ENCODE data around the gene MRFAP1L1.

MRFAP1L1 gene

GRCh38 chr4:6686104-6686787, 23.4 kb downstream of the MRFAP1L1 start:
- Histone ChIP-seq H3K9me2 (ENCODE audit: low read depth, low read length) (no peaks in the 10 kb centered on the region), H3K9ac (ENCODE audit: low read length) (no peak overlapping the region), H2AFZ (ENCODE audit: low read length) (no peak overlapping the region), H3F3A (ENCODE audit: insufficient read depth, low read length) (no peaks in the 10 kb centered on the region), H4K20me1 (ENCODE audit: insufficient read depth, low read length) (no peaks in the 10 kb centered on the region), H3K27me3 (ENCODE audit: insufficient read depth, low read length) (no peaks in the 10 kb centered on the region), H3K4me1 (ENCODE audit: insufficient read depth, low read length, severe bottlenecking) (no peaks in the 10 kb centered on the region), H3K79me2 (ENCODE audit: insufficient read depth, low read length) (no peaks in the 10 kb centered on the region), H3K4me2 (ENCODE audit: low read length) (no peak overlapping the region), H3K4me3 (ENCODE audit: low read depth, low read length, poor library complexity, severe bottlenecking) (no peak overlapping the region), H3K36me3 (ENCODE audit: insufficient read depth, low read length) (no peaks in the 10 kb centered on the region), H3K27ac (ENCODE audit: low read depth, low read length, poor library complexity, severe bottlenecking) (no peak overlapping the region), H3K9me3 (ENCODE audit: low read length) (no peaks in the 10 kb centered on the region)
- TF ChIP-seq EZH2 (IDR thresholded peaks at IDR 0.05; ENCODE audit: borderline replicate concordance, low read length) (no peak), CTCF (IDR thresholded peaks at IDR 0.05; ENCODE audit: low read length) (no peak)

GRCh38 chr4:6684656-6685055, 25.0 kb downstream of the MRFAP1L1 start:
- Histone ChIP-seq H2AFZ (ENCODE audit: low read length) (no peak overlapping the region), H3K79me2 (ENCODE audit: insufficient read depth, low read length) (no peaks in the 10 kb centered on the region), H3K36me3 (ENCODE audit: insufficient read depth, low read length) (no peaks in the 10 kb centered on the region; the same call in 1 of the 2 replicates), H3F3A (ENCODE audit: insufficient read depth, low read length) (no peaks in the 10 kb centered on the region), H4K20me1 (ENCODE audit: insufficient read depth, low read length) (no peaks in the 10 kb centered on the region), H3K27ac (ENCODE audit: low read depth, low read length, poor library complexity, severe bottlenecking) (no peak overlapping the region), H3K4me1 (ENCODE audit: insufficient read depth, low read length, severe bottlenecking) (no peaks in the 10 kb centered on the region), H3K4me2 (ENCODE audit: low read length) (no peak overlapping the region), H3K4me3 (ENCODE audit: low read depth, low read length, poor library complexity, severe bottlenecking) (no peak overlapping the region), H3K9me3 (ENCODE audit: low read length) (no peaks in the 10 kb centered on the region), H3K9me2 (ENCODE audit: low read depth, low read length) (no peaks in the 10 kb centered on the region), H3K27me3 (ENCODE audit: insufficient read depth, low read length) (no peaks in the 10 kb centered on the region), H3K9ac (ENCODE audit: low read length) (no peak overlapping the region)
- TF ChIP-seq EZH2 (IDR thresholded peaks at IDR 0.05; ENCODE audit: borderline replicate concordance, low read length) (no peak), CTCF (IDR thresholded peaks at IDR 0.05; ENCODE audit: low read length) (no peak)

- Histone ChIP-seq H3K9me3 (ENCODE audit: low read length) (no peaks in the 10 kb centered on the region), H2AFZ (ENCODE audit: low read length) (no peak overlapping the region), H3K4me1 (ENCODE audit: insufficient read depth, low read length, severe bottlenecking) (no peaks in the 10 kb centered on the region), H3K36me3 (ENCODE audit: insufficient read depth, low read length) (no peaks in the 10 kb centered on the region; the same call in 1 of the 2 replicates), H3K4me3 (ENCODE audit: low read depth, low read length, poor library complexity, severe bottlenecking) (no peak overlapping the region), H3K27me3 (ENCODE audit: insufficient read depth, low read length) (no peaks in the 10 kb centered on the region), H3K79me2 (ENCODE audit: insufficient read depth, low read length) (no peaks in the 10 kb centered on the region), H3K9ac (ENCODE audit: low read length) (no peak overlapping the region), H3K27ac (ENCODE audit: low read depth, low read length, poor library complexity, severe bottlenecking) (no peak overlapping the region), H3F3A (ENCODE audit: insufficient read depth, low read length) (no peaks in the 10 kb centered on the region), H4K20me1 (ENCODE audit: insufficient read depth, low read length) (no peaks in the 10 kb centered on the region), H3K9me2 (ENCODE audit: low read depth, low read length) (no peaks in the 10 kb centered on the region), H3K4me2 (ENCODE audit: low read length) (no peak overlapping the region)
- TF ChIP-seq EZH2 (IDR thresholded peaks at IDR 0.05; ENCODE audit: borderline replicate concordance, low read length), result no peak
- TF ChIP-seq CTCF (IDR thresholded peaks at IDR 0.05; ENCODE audit: low read length), result no peak
Measured at GRCh38 chr4:6682862-6683590, 26.6 kb downstream of the MRFAP1L1 start.

Data from OCI-LY1 (cell line).